HG02885 (cell line): Measurements from ENCODE around the gene ADGRV1.

ENCODE experiments used
- ATAC-seq: cut with Tn5 transposase; IDR thresholded peaks from one replicate; pipeline ENCODE4 v1.9.1; 2021; ENCODE audit warnings: mild to moderate bottlenecking; ENCODE audit not compliant: unreplicated experiment, poor library complexity

Gene ADGRV1

DNA sequence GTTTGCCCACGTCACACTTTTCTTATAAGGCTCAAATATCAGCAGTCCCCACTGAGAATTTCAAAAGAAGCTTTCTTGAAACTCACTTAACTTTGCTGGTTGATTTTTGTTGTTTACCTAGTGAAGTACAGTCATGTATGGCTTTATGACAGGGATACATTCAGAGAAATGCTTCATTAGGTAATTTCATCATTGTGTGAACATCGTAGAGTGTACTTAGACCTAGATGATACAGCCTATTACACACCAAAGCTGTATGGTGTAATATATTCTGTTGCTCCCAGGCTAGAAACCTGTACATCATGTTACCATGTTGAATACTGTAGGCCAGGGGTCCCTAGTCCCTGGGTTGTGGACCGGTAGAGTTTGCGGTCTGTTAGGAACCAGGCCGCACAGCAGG, 647.5 kb downstream of the ADGRV1 start:
- no peak for ATAC-seq

DNA sequence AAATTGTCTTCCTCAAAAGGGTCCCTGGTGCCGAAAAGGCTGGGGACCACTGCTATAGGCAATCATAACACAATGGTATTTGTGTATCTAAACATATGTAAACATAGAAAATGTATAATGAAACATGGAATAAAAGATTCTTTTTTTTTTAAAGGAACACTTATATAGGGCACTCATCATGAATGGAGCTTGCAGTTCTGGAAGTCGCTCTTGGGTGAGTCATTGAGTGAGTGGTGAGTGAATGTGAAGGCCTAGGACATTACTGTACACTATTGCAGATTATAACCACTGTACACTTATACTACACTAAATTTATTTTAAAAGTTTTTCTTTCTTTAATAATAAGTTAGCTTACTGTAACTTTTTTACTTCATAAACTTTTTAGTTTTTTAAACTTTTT, 648.1 kb downstream of the ADGRV1 start:
- ATAC-seq: no peak

GRCh38 chr5:91207248-91207647, 648.7 kb downstream of the ADGRV1 start:
- ATAC-seq: no peak

GRCh38 chr5:91211997-91212713, 653.6 kb downstream of the ADGRV1 start:
- ATAC-seq: no peak

DNA sequence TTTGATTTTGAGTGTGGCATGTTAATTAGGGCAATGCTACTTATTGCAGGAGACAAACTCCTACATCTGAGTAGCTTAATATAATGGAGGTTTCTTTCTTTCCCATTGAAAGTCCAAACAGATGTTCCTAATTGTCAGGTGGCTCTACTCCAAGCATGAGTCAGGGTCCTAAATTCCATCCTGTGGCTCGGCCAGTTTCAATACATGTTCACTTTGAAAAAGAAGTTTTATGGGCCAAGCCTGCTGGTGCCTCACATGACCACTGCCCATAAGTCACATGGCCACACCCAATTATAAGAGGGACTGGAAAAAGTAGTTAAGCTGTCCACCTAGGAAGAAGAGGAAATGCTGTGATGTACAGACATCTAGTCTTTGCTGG, 654.1 kb downstream of the ADGRV1 start:
- ATAC-seq: no peak
